T-helper 17 cell (primary cell): Measurements from ENCODE around the gene FGF14. TPM values are rescaled to one million over a fixed set of nuclear protein-coding genes. Genes with fewer than 3 reads are reported as not detected.

ENCODE experiments used
- ATAC-seq: fragments of 150-1000 bp; cut with Tn5 transposase; 2 replicates; pipeline ENCODE4 v1.10.0; 2021; ENCODE audit warnings: mild to moderate bottlenecking, moderate library complexity
- DNase-seq, 3 donors: peaks; one replicate each; pipeline versions ENCODE4 v3.0.0 to v3.0.0-alpha.2; 2020 to 2021
- H3K9me3 ChIP-seq: one replicate; pipeline ENCODE4 v1.7.0; 2013; ENCODE audit warnings: low read length, mild to moderate bottlenecking; ENCODE audit not compliant: control insufficient read depth, poor library complexity, severe bottlenecking
- H3K27ac Mint-ChIP-seq: one replicate; pipeline ENCODE4 v1.8.0; 2022; ENCODE audit warnings: mild to moderate bottlenecking, moderate library complexity, mixed read lengths
- H3K27me3 Mint-ChIP-seq: one replicate; pipeline ENCODE4 v1.8.0; 2022; ENCODE audit warnings: mixed read lengths
- H3K36me3 Mint-ChIP-seq: one replicate; pipeline ENCODE4 v1.8.0; 2022; ENCODE audit warnings: low read depth, mixed read lengths
- H3K4me1 Mint-ChIP-seq: one replicate; pipeline ENCODE4 v1.8.0; 2022; ENCODE audit warnings: mild to moderate bottlenecking, mixed read lengths
- H3K4me3 Mint-ChIP-seq: one replicate; pipeline ENCODE4 v1.8.0; 2022; ENCODE audit warnings: mild to moderate bottlenecking, moderate library complexity, mixed read lengths
- total RNA-seq, 4 donors: library from RNA in 2 of 4; stranded (reverse) in 2 of 4; gene quantifications; one replicate each; pipeline ENCODE4 v1.2.3 and lab custom pipeline; 2022 to 2026

Gene FGF14
- total RNA-seq, 2 donors from 2014 or later, result not detected

DNA sequence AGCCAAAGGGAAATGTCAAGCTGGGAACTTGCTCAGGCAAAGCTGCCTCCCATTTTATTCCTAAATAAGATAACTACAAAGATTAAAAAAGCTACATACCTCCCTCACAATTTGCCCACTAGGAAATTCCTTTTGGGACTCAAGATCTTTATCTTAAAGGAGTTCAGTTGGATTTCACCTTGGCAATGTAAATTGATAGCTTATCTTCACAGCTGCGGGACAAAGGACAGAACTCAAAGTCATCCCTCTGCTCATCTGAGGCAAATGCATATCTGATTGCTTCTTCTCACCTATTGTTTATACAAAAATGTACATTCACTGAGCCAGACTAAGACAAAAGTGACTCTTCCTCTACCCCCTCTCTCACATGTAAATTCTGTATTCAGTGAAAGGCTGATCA, 47.8 kb downstream of the FGF14 start:
- ATAC-seq (no peak), DNase-seq (no peak)
- H3K36me3 Mint-ChIP-seq, result no peaks in the 10 kb centered on the region
- H3K9me3 ChIP-seq, result no peaks in the 10 kb centered on the region
- H3K4me1 Mint-ChIP-seq, result no peaks in the 10 kb centered on the region
- H3K4me3 Mint-ChIP-seq, result no peak overlapping the region
- H3K27ac Mint-ChIP-seq, result no peak overlapping the region
- peaks cover 57% of the 10 kb centered on the region for H3K27me3 Mint-ChIP-seq

- H3K4me1 Mint-ChIP-seq, result no peaks in the 10 kb centered on the region
- no peaks in the 10 kb centered on the region for H3K9me3 ChIP-seq
- no peak overlapping the region for H3K4me3 Mint-ChIP-seq
- ATAC-seq, result no peak
- peaks cover 2% of the 10 kb centered on the region for H3K36me3 Mint-ChIP-seq
- no peak for DNase-seq
- H3K27ac Mint-ChIP-seq, result no peak overlapping the region
- H3K27me3 Mint-ChIP-seq, result peaks cover 68% of the 10 kb centered on the region
Observed at GRCh38 chr13:102351521-102351920, 50.3 kb downstream of the FGF14 start.

DNA sequence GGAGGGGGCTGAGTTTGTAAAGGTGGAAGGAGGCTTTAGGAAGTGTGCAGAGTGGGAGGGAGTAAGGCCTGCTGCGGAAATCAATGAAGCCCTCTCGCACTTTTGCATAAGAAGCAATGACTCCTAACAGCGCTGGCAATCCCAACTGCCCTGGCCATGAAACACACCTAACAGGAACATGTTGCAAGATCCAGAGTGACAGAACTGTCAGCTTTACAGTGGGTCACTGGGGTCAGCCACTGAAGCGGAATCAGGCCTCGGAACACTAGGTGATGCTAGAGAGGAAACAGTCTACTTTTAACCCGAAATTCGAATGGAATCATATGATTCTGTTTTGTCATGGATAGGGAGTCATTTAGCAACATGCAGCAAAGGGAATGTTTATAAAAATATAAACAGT, 54.4 kb downstream of the FGF14 start:
- no peak for DNase-seq
- no peak overlapping the region for H3K4me3 Mint-ChIP-seq

DNA sequence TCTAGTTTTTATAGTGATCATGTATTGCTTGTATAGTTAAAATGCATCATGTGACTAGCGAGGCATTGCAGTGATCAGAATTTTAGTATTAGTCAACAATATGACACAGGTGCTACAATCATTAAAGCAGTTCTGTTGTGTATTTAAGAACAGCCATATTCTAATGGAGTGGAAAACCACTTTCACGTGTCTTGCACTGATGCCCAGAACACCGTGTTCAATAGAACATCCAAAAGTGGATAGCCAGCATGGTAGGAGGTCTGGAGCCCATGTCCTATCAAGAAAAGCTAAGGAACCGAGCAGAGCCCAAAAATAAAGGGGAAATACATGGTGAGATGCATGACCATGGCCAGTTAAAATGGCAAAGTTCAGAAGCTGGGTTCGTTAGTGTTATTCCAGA, 55.1 kb downstream of the FGF14 start:
- Mint-ChIP-seq H3K4me3 (no peak overlapping the region), H3K36me3 (peaks cover 2% of the 10 kb centered on the region), H3K27me3 (peaks cover 66% of the 10 kb centered on the region), H3K4me1 (no peaks in the 10 kb centered on the region), H3K27ac (no peak overlapping the region)
- no peaks in the 10 kb centered on the region for H3K9me3 ChIP-seq
- ATAC-seq (no peak), DNase-seq (no peak)

More for the DNA sequence above, 54.4 kb downstream of the FGF14 start:
- H3K4me1 Mint-ChIP-seq, result no peaks in the 10 kb centered on the region
- H3K36me3 Mint-ChIP-seq, result peaks cover 2% of the 10 kb centered on the region
- H3K27me3 Mint-ChIP-seq, result peaks cover 66% of the 10 kb centered on the region
- H3K9me3 ChIP-seq, result no peaks in the 10 kb centered on the region
- no peak for ATAC-seq
- no peak overlapping the region for H3K27ac Mint-ChIP-seq

- DNase-seq, result no peak
- peaks cover 2% of the 10 kb centered on the region for H3K36me3 Mint-ChIP-seq
- no peak overlapping the region for H3K4me3 Mint-ChIP-seq
- no peaks in the 10 kb centered on the region for H3K9me3 ChIP-seq
- no peak for ATAC-seq
- H3K4me1 Mint-ChIP-seq, result no peaks in the 10 kb centered on the region
- H3K27ac Mint-ChIP-seq, result no peak overlapping the region
- peaks cover 60% of the 10 kb centered on the region for H3K27me3 Mint-ChIP-seq
Observed at GRCh38 chr13:102344410-102344809, 57.4 kb downstream of the FGF14 start.

DNA sequence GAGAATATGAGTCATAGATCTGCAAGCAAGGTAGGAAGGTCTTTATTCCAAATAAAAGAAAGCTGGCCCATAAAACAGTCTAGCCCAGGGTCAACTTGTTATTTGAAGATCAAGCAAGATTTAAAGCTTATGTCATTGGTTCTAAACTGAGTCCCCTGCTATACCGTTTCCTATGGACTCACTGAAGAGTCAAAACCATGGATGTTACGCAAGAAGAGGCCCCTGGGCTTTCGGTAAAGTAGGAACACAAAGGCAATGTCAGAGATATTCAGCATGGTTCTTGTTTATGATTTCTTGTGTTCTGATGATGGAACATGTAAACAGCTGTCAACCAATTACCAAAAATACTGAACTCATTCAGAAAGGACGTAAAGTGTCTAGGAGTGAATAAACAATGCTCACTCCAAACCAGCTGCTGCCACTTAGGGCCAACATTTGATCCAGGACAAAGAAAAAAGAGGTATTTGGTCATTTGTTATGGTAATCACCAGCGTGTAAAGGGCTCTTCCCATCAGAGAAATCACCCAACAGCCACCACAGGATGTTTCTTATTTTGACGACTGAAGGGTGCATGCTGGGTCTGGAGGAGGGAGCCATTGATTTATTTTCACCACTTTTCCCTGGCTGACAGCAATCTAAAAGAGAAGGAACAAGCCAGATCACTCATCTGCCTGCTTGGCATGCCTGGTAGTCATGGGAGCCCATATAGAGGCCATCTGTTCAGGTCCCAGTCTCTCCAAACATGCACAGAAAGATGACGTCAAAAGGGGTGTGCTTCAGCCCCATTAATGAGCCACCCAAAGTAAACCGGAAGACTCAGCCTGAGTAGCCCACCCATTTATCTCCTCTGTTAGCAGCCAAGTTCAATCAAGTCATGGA, 68.3 kb downstream of the FGF14 start:
- peaks cover 43% of the 10 kb centered on the region for H3K27me3 Mint-ChIP-seq
- DNase-seq (no peak), ATAC-seq (no peak)
- H3K4me3 Mint-ChIP-seq, result no peak overlapping the region
- no peaks in the 10 kb centered on the region for H3K4me1 Mint-ChIP-seq
- no peaks in the 10 kb centered on the region for H3K36me3 Mint-ChIP-seq
- H3K9me3 ChIP-seq, result no peaks in the 10 kb centered on the region
- H3K27ac Mint-ChIP-seq, result no peak overlapping the region

DNA sequence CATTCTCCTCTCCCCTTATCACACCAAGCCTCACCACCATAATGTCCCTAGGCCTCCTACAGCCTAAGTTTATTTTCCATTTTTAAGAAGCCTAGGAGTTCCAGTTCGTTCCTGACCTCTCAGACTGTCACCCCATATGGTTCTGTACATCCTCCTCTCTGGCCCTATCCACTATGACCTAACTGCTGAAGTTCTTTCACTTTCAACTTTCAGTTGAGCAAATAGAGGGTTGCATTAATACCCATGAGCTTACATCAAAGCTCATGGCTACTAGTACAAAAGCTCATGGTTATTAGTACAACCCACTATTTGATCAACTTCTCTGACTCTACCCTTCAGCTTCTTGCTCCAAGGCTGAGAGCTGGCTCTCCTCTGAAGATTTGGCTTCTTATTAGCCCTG, 72.9 kb downstream of the FGF14 start:
- ATAC-seq (no peak), DNase-seq (no peak)
- Mint-ChIP-seq H3K27me3 (peaks cover 12% of the 10 kb centered on the region), H3K36me3 (no peaks in the 10 kb centered on the region), H3K4me1 (no peaks in the 10 kb centered on the region), H3K27ac (no peak overlapping the region), H3K4me3 (no peak overlapping the region)
- no peaks in the 10 kb centered on the region for H3K9me3 ChIP-seq

DNA sequence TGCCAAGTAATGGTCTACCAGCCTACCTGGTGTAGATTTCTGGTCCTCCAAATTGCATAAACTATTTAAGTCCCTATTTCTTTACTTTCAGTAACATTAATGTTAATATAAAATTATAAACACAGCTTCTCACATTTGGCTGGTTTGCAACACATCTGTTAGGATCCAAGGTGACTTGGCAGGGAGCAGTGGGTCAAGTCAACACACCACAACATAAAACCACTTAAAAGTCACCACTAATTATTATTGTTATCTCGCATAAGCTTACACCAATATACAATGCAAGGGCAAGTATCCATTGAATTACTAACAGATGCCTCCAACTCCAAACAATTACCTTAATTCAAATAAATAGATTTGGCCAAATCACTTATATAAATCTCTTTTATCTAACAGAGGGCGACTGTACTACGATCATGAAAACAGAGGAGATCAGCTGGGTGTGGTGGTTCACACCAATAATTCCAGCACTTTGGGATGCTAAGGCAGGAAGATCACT, 74.7 kb downstream of the FGF14 start:
- Mint-ChIP-seq H3K36me3 (no peaks in the 10 kb centered on the region), H3K27me3 (peaks cover 16% of the 10 kb centered on the region), H3K27ac (no peak overlapping the region), H3K4me3 (no peak overlapping the region), H3K4me1 (no peaks in the 10 kb centered on the region)
- no peaks in the 10 kb centered on the region for H3K9me3 ChIP-seq
- ATAC-seq, result no peak
- DNase-seq, result no peak

DNA sequence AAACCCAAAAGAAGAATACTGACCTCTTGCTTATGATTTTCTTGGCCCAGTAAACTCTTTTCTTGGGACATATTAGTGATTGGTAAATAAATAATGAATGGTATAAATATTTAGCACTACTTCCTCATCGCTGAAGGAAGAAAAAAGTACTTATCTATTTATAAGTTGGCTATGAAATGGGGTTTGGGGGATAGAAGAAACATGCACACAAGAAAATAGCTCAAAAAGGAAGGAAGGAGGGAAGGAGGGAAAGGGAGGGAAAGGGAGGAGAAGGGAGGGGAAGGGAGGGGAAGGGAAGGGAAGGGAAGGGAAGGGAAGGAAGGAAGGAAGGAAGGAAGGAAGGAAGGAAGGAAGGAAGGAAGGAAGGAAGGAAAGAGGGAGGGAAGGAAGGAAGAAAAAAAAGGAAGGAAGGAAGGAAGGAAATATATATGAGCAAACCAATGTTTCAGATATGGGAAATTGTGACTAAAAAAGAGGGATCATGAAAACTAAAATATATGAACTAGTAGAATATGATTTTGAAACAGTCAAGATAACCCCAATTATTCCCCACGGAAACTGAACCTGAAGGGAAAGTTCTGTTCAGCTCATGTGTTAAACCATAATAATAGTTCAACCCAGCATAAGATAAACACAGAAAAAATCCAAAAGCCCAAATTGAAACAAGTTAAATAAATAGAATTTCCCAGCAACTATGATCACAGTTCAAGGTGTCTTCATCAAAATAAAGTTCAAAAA, 75.3 kb downstream of the FGF14 start:
- no peak overlapping the region for H3K27ac Mint-ChIP-seq
- H3K36me3 Mint-ChIP-seq, result no peaks in the 10 kb centered on the region
- H3K4me3 Mint-ChIP-seq, result no peak overlapping the region
- no peaks in the 10 kb centered on the region for H3K9me3 ChIP-seq
- DNase-seq (no peak), ATAC-seq (no peak)
- no peaks in the 10 kb centered on the region for H3K4me1 Mint-ChIP-seq
- peaks cover 16% of the 10 kb centered on the region for H3K27me3 Mint-ChIP-seq

DNA sequence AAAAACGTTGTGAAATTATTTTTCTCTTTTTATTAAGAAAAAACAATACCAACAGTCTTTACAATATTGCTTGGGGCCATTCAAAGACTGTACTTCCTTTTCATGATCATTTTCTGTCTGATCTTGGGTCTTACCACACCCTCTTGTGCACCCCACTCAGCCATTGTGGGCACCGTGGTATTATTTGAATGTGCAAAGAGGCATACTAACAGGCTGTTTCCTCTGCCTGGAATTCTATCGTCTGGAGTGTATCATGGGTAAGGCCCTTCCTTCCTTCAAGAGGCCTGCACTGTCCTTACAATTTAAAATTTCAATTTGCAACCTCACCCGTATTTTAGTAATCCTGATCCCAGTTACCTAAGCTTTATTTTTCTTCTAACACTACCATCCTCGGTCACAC, 76.5 kb downstream of the FGF14 start:
- Mint-ChIP-seq H3K27ac (no peak overlapping the region), H3K27me3 (peaks cover 13% of the 10 kb centered on the region), H3K4me3 (no peak overlapping the region), H3K36me3 (no peaks in the 10 kb centered on the region), H3K4me1 (no peaks in the 10 kb centered on the region)
- no peaks in the 10 kb centered on the region for H3K9me3 ChIP-seq
- ATAC-seq, result no peak
- no peak for DNase-seq

- H3K9me3 ChIP-seq, result no peaks in the 10 kb centered on the region
- Mint-ChIP-seq H3K4me3 (no peak overlapping the region), H3K27ac (no peak overlapping the region), H3K27me3 (peaks cover 8% of the 10 kb centered on the region), H3K4me1 (no peaks in the 10 kb centered on the region), H3K36me3 (no peaks in the 10 kb centered on the region)
- no peak for DNase-seq
- ATAC-seq, result no peak
Observed at GRCh38 chr13:102323505-102323904, 78.3 kb downstream of the FGF14 start.

DNA sequence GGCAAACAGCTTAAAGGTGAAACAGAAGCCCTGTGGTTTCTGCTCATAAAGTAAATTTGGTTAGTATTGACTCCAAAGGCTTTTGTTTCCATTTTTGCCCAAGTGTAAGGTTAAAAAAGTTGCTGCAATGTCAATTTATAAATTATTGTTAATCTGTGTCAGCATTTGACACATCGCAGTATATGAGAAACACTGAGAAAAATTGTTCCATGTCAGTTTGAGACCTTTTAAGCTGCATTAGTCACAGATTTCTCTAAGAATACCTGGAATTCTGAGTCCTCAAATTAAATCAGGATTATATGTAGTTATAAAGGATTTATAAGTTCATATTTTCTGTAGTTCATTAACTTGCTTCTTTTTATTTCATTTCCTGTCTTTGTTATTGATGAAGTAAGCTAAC, 78.8 kb downstream of the FGF14 start:
- no peak for ATAC-seq
- Mint-ChIP-seq H3K27ac (no peak overlapping the region), H3K4me3 (no peak overlapping the region), H3K27me3 (peaks cover 8% of the 10 kb centered on the region), H3K36me3 (no peaks in the 10 kb centered on the region), H3K4me1 (no peaks in the 10 kb centered on the region)
- no peak for DNase-seq
- H3K9me3 ChIP-seq, result no peaks in the 10 kb centered on the region

DNA sequence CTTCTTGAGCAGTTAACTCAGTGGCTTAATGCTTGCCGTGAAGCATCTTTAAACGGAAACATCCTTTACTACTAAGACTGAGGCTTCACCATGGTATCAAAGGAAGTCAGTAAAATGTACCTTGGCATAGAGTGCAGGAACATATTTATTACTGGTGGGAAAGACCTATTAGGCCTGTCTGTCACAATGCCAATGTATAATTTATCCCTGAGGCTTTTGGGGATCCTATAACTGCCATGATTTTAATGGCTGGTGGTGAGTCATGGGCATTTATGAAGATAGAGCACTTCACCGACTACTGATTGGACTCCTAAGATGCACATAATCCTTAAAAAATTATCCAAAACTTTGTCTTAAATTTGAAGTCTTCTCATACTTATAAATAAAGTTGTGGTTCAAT, 79.6 kb downstream of the FGF14 start:
- ATAC-seq, result no peak
- no peaks in the 10 kb centered on the region for H3K9me3 ChIP-seq
- H3K4me3 Mint-ChIP-seq, result no peak overlapping the region
- no peaks in the 10 kb centered on the region for H3K36me3 Mint-ChIP-seq
- DNase-seq, result no peak
- H3K27me3 Mint-ChIP-seq, result peaks cover 8% of the 10 kb centered on the region
- no peak overlapping the region for H3K27ac Mint-ChIP-seq
- H3K4me1 Mint-ChIP-seq, result no peaks in the 10 kb centered on the region
